GM12878 (cell line): ENCODE data around the gene SNX3. TPM values are rescaled to one million over a fixed set of nuclear protein-coding genes. Genes with fewer than 3 reads are reported as not detected.

ENCODE experiments used
- ATAC-seq: fragments of 200-7000 bp; cut with Tn5 transposase; 3 replicates; pipeline ENCODE4 v1.9.1; 2020; ENCODE audit warnings: mild to moderate bottlenecking, moderate library complexity
- BruUV-seq: library from RNA; stranded (reverse); fragments of 400-500 nt; replicated peaks from 2 replicates; lab custom pipeline; 2021; lab: Mats Ljungman, UMichigan
- CTCF ChIA-PET: fragments of 300-600 bp; sonication (Branson Sonifier 250); formaldehyde crosslinking; extraction: SDS; loops from one replicate; lab custom pipeline; 2021; ENCODE audit warnings: inconsistent platforms; lab: Yijun Ruan, JAX
- POLR2A ChIA-PET: fragments of 350-600 bp; formaldehyde crosslinking; extraction: SDS; loops from one replicate; lab custom pipeline; 2021; ENCODE audit warnings: inconsistent platforms; lab: Charles Lee
- RAD21 ChIA-PET: fragments of 300-600 bp; sonication (Branson Sonifier 250); formaldehyde crosslinking; loops from one replicate; lab custom pipeline; 2023; ENCODE audit warnings: antibody characterized with exemption; ENCODE audit not compliant: unreplicated experiment; lab: Charles Lee
- SMC1A ChIA-PET: fragments of 300-600 bp; sonication (Branson Sonifier 250); formaldehyde crosslinking; loops from one replicate; lab custom pipeline; 2023; ENCODE audit not compliant: unreplicated experiment, uncharacterized antibody; lab: Charles Lee
- DNase-seq: peaks from one replicate; pipeline ENCODE4 v3.0.0-alpha.2; 2011; ENCODE audit warnings: low read depth, low spot score
- FAIRE-seq: peaks from 3 replicates; lab custom pipeline; 2011; peaks lifted over from hg19 to GRCh38; lab: Jason Lieb, UNC
- H2AFZ ChIP-seq: 2 replicates; pipeline ENCODE4 v1.6.0; 2011; ENCODE audit warnings: low read depth, low read length, control low read depth; ENCODE audit not compliant: control insufficient read depth
- H3K27ac ChIP-seq: 2 replicates; pipeline ENCODE4 v1.5.1; 2011; ENCODE audit warnings: control low read depth; ENCODE audit not compliant: control insufficient read depth, insufficient read depth
- H3K27me3 ChIP-seq, 2 experiments: replicated peaks in 1 of 2; 2 replicates each; pipeline versions ENCODE4 v1.6.0 to v1.6.1; 2011; ENCODE audit warnings: low read length in 1 of 2; ENCODE audit not compliant: control insufficient read depth in 2 of 2, insufficient read depth in 2 of 2
- H3K36me3 ChIP-seq, 2 experiments: 2 replicates each; pipeline ENCODE4 v1.5.1; 2011; ENCODE audit warnings: low read length in 1 of 2; ENCODE audit not compliant: control insufficient read depth in 2 of 2, insufficient read depth in 2 of 2
- H3K4me1 ChIP-seq: 2 replicates; pipeline ENCODE4 v1.6.1; 2011; ENCODE audit warnings: mild to moderate bottlenecking, low read length, moderate library complexity, mixed read lengths; ENCODE audit not compliant: control insufficient read depth, insufficient read depth
- H3K4me2 ChIP-seq: 2 replicates; pipeline ENCODE4 v1.6.0; 2011; ENCODE audit warnings: control low read depth; ENCODE audit not compliant: control insufficient read depth, insufficient read depth
- H3K4me3 ChIP-seq: fragments of 200-600 bp; sonication (generic); 2 replicates; pipeline ENCODE4 v1.5.1; 2016
- H3K79me2 ChIP-seq: 2 replicates; pipeline ENCODE4 v1.6.0; 2011; ENCODE audit warnings: low read length; ENCODE audit not compliant: control insufficient read depth, insufficient read depth
- H3K9ac ChIP-seq: 2 replicates; pipeline ENCODE4 v1.8.0; 2011; ENCODE audit warnings: low read length, control low read depth, mixed read lengths; ENCODE audit not compliant: control insufficient read depth, insufficient read depth
- H3K9me3 ChIP-seq: replicated peaks from 3 replicates; pipeline ENCODE4 v1.5.1; 2011; ENCODE audit warnings: mild to moderate bottlenecking, low read length; ENCODE audit not compliant: control insufficient read depth, insufficient read depth
- H4K20me1 ChIP-seq: 2 replicates; pipeline ENCODE4 v1.6.0; 2011; ENCODE audit not compliant: control insufficient read depth, insufficient read depth
- SUZ12 ChIP-seq: fragments of 200-600 bp; sonication (generic); IDR thresholded peaks from one replicate; pipeline ENCODE4 v1.6.1; 2018; ENCODE audit warnings: antibody characterized with exemption, mild to moderate bottlenecking; ENCODE audit not compliant: unreplicated experiment
- WGBS: methylation state at CpG from one replicate; pipeline ENCODE4 v1.1.6; 2016; ENCODE audit warnings: low lambda C conversion rate; ENCODE audit not compliant: insufficient replicate concordance, insufficient coverage; ENCODE audit errors: missing lambda C conversion rate; 5-methylcytosine and 5-hydroxymethylcytosine counted together
- in situ Hi-C: fragments of 300-500 bp; cut with MboI; formaldehyde crosslinking; loops from 9 replicates; pipeline ENCODE4 v1.14.3; 2018; ENCODE audit warnings: mixed read lengths
- intact Hi-C: fragments of 100-400 bp; cut with micrococcal nuclease; formaldehyde crosslinking; loops from one replicate; pipeline ENCODE4 v1.14.2; 2022; ENCODE audit not compliant: unreplicated experiment
- polyA plus RNA-seq, 11 experiments: library from polyadenylated mRNA; depleted of rRNA in 4 of 11; unstranded in 6 of 11; stranded (reverse) in 5 of 11; fragments of >200 nt; fragmentation: Nextera tagmentation in 4 of 11; fragmentation: Illumina TruSeq in 1 of 11; extraction: Ambion mirVana in 4 of 11; extraction: Trizol in 1 of 11; gene quantifications; 1 replicate in 1 of 11; 2 replicates in 10 of 11; pipeline versions ENCODE4 v1.2.1 to v1.2.3, GENCODE V29; 2011 to 2016; ENCODE audit warnings: inconsistent platforms in 2 of 11, missing spikeins in 2 of 11, low read depth in 1 of 11
- total RNA-seq, 4 experiments: library from RNA; depleted of rRNA in 3 of 4; stranded (reverse); fragments of >200 nt in 3 of 4; fragmentation: Illumina TruSeq in 1 of 4; extraction: Trizol in 1 of 4; gene quantifications; 2 replicates each; pipeline versions ENCODE4 v1.2.1 to v1.2.3, GENCODE V29; 2013 to 2021
- TF ChIP-seq, protein P1 (sequence below): IDR thresholded peaks from 2 replicates; pipeline ENCODE4 v1.6.1; 2012; ENCODE audit warnings: low read length, inconsistent platforms

The SNX3 gene
- total and polyA plus RNA-seq, 10 of the 15 experiments (the other 5 are each of a cell fraction or from before 2014, with no cell fraction given) = 43.7 to 297 (median 95.6) TPM

DNA sequence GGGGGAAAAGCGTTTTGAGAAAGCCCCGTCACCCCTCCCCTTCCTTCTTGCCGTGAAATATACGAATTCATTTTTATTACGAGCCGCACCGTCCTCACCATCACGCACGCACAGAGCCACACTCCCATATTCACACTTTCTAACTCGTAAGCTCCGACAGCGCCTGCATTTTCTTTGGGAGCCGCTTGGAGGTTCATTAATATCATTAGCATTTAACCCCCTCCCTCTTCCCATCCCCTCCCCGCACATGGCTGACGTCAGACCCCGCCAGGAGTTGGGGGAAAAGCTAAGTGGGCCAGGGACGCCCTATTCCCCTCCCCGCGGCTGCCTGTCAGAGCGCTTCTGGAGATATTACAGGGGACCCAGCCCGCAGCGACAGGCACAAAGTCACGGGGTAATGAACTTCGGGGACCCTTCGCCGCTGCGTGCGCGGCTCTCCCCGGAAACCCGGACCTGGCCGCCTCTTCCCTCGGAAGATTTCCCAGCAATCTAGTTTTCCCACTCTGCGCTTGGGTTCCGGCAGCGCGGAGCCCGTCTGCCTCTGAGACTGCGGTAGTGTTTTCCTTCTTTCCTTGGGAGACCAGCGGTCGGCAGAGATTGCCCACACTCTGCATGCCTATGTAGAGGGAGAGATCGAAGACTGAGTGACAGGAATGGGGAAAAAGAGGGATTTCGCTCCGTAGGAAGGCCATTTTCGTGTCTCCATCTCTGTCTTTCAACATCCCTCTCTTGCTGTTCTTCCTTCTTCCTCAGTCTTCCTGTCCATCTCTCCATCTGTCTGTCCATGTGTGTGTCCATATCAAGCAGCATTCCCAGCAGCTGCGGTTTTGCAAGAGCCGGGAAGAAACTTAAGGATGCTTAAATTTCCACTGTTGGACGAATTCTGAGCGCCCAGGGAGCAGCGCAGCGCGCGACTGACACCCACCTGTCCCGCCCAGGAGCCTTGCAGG, 94.9 kb downstream of the SNX3 start, which contains the start of gene NR2E1:
Gene NR2E1, plus strand, starts transcription at position 309 of the 950 bp plus-strand sequence. CDS start 744 bp downstream, outside the sequence.
- no peak within 1 kb of the TSS for H3K27ac ChIP-seq
- ATAC-seq (no peak), DNase-seq (no peak), FAIRE-seq (no peak)
- no peaks in the 10 kb centered on the region; the same call in 2 of the 3 replicates for H3K9me3 ChIP-seq
- 52% methylated on average over 54 of the region's 54 CpGs for WGBS
- H3K4me2 ChIP-seq = no peak within 1 kb of the TSS
- no peak within 1 kb of the TSS for H2AFZ ChIP-seq
- no TSS peak for BruUV-seq
- H3K27me3 ChIP-seq = peaks cover 37 to 39% of the 10 kb centered on the region in 2 experiments
- H3K4me3 ChIP-seq = no peak within 1 kb of the TSS
- no peak within 1 kb of the TSS for H3K9ac ChIP-seq
- SMC1A ChIA-PET = no interaction called here
- H3K4me1 ChIP-seq = no peaks in the 10 kb centered on the region
- TF ChIP-seq, protein P1, sequence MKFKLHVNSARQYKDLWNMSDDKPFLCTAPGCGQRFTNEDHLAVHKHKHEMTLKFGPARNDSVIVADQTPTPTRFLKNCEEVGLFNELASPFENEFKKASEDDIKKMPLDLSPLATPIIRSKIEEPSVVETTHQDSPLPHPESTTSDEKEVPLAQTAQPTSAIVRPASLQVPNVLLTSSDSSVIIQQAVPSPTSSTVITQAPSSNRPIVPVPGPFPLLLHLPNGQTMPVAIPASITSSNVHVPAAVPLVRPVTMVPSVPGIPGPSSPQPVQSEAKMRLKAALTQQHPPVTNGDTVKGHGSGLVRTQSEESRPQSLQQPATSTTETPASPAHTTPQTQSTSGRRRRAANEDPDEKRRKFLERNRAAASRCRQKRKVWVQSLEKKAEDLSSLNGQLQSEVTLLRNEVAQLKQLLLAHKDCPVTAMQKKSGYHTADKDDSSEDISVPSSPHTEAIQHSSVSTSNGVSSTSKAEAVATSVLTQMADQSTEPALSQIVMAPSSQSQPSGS = no peak
- TF ChIP-seq SUZ12 = peak; percentile 34
- RAD21 ChIA-PET = no interaction called here
- POLR2A ChIA-PET = no interaction called here
- H4K20me1 ChIP-seq = no peaks in the 10 kb centered on the region
- intact Hi-C loops = no loop called here
- CTCF ChIA-PET = no interaction called here
- no peaks in the 10 kb centered on the region for H3K79me2 ChIP-seq
- in situ Hi-C loops = no loop called here
- H3K36me3 ChIP-seq = no peaks in the 10 kb centered on the region
